Measurements from ENCODE around the gene ZNF692. TPM values are rescaled to one million over a fixed set of nuclear protein-coding genes. Genes with fewer than 3 reads are reported as not detected.

Gene ZNF692
- total RNA-seq, 4 donors from 2014 or later = 8.0 to 38.0 (median 13.9) TPM

DNA sequence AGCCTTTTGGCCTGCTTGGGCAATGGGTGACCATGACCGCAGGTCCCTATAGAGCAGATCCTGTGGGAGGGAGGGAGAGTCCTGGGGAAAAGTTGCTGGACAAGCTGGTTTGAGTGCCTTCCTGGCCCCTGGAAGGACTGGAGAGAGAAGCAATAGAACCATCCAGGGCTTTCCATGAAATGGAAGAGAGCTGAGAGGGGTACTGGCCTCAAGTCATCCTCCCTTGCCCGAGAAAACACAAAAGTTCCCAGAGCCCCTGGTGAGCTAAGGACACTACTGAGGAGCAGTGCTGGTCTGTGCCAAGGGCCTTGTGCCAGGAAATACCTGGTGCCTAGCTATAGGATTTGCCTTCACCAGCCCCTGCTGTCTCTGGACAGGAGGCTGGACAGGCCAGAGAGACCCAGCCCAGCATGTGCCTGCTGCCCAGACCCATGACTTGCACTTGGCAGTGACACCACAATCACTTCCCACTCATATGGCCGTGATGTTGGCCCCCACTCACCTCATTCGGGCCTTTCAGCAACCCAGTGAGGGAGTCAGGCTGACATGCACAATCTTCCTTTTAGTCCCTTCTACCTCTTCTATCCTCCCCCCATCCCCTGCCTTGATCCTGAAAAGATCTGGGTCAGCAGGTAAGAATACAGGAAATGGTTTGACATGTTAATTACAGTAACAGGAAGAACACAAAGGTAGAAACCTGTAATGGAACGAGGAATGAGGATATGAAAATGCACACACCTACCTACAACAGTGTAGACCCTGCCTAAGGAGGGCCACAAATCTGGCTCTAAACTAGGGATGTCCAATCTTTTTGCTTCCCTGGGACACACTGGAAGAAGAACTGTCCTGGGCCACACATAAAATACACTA, 40.1 kb downstream of the ZNF692 start:
- H3K27me3 ChIP-seq = no peaks in the 10 kb centered on the region
- in situ Hi-C loops (cut with MboI; ENCODE audit: low sequenced_read_pairs in 4 of 4) = no loop called here
- H3K4me1 ChIP-seq = peaks cover 34 to 39% of the 10 kb centered on the region in 2 donors
- DNase-seq = no peak
- intact Hi-C loops (cut with DNase I; ENCODE audit: low total_unique reads) = no loop called here
- TF ChIP-seq, protein P1, sequence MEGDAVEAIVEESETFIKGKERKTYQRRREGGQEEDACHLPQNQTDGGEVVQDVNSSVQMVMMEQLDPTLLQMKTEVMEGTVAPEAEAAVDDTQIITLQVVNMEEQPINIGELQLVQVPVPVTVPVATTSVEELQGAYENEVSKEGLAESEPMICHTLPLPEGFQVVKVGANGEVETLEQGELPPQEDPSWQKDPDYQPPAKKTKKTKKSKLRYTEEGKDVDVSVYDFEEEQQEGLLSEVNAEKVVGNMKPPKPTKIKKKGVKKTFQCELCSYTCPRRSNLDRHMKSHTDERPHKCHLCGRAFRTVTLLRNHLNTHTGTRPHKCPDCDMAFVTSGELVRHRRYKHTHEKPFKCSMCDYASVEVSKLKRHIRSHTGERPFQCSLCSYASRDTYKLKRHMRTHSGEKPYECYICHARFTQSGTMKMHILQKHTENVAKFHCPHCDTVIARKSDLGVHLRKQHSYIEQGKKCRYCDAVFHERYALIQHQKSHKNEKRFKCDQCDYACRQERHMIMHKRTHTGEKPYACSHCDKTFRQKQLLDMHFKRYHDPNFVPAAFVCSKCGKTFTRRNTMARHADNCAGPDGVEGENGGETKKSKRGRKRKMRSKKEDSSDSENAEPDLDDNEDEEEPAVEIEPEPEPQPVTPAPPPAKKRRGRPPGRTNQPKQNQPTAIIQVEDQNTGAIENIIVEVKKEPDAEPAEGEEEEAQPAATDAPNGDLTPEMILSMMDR (IDR thresholded peaks at IDR 0.05 in 4 of 5, conservative IDR thresholded peaks at IDR 0.05 in 1 of 5) = no peak
- TF ChIP-seq POLR2A (IDR thresholded peaks at IDR 0.05) = no peak
- H3K36me3 ChIP-seq = peaks cover 0 to 34% of the 10 kb centered on the region in 2 donors
- ATAC-seq = no peak
- peak overlapping the region in 1 of 4 donors; percentile 28 for H3K27ac ChIP-seq
- no peaks in the 10 kb centered on the region for H3K9me3 ChIP-seq
- no peak overlapping the region for H3K4me3 ChIP-seq

DNA sequence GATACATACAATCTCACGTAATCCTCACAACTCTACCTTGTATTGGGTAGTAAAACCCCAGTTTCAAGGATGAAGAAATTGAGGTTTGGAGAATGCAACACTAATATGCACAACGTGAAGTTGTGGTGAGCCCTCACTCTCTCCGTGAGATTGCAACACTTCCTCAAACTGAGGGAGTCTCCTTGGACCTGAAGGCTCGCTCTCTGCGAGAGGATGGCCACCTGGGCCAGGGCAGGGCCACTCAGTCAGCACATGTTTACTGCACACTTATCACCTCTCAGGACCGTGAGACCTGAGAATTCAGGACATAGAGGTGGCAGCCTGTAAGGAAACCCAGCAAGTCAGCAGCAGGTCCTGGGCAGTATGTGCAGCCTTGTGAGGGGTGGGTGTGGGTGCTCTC, 41.8 kb downstream of the ZNF692 start:
- in situ Hi-C loops (cut with MboI; ENCODE audit: low sequenced_read_pairs in 4 of 4) (no loop called here), intact Hi-C loops (cut with DNase I; ENCODE audit: low total_unique reads) (loop anchor here (1.0 kb wide), 1 partner anchor 13 kb away; no protein-coding TSS in a partner anchor)
- Histone ChIP-seq H3K27me3 (no peaks in the 10 kb centered on the region), H3K4me1 (peaks cover 17 to 22% of the 10 kb centered on the region in 2 donors), H3K4me3 (no peak overlapping the region), H3K27ac (no peak overlapping the region), H3K36me3 (peaks cover 0 to 49% of the 10 kb centered on the region in 2 donors), H3K9me3 (no peaks in the 10 kb centered on the region)
- ATAC-seq (no peak), DNase-seq (no peak)
- TF ChIP-seq, protein P1 (IDR thresholded peaks at IDR 0.05 in 4 of 5, conservative IDR thresholded peaks at IDR 0.05 in 1 of 5) = no peak
- TF ChIP-seq POLR2A (IDR thresholded peaks at IDR 0.05) = no peak

DNA sequence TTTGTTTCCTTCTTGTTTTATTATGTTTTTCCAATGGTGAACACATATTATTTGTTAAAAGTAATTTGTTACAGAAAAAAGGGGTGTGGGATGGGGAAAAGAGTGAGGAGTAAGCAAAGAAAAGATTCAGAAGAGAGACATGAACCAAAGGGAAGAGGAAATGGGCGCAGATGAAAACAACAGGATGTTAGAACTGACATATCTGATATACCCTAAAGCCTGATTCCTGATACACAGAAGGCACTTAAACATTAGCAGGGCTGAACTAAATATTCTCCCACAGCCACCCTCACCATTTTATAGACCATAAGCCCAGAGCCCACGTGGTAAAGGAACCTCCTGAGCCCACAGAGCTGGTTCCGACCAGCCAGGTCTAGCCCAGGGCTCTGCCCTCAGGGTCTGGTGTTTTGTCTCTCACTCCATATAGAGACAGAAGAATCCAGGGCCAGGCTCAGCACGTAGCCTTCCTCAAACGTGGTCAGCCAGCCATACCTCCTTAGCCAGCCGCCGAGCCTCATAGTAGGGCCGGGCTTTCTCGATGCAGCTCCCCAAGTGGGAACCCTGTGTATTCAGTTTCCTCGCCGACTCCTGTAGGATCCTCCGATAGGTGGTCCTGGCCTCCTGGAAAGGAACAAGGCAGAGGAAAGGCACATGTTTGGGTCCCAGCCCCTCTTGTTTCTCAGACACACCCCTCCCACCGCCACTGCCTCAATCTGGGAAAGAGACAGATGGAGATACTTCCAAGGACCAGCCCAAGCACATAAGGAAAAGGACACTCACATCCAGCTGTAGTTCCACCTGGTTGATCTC, 42.6 kb downstream of the ZNF692 start:
- intact Hi-C loops (cut with DNase I; ENCODE audit: low total_unique reads) = no loop called here
- no peak for DNase-seq
- no peaks in the 10 kb centered on the region for H3K27me3 ChIP-seq
- H3K4me1 ChIP-seq = peaks cover 9 to 14% of the 10 kb centered on the region in 2 donors
- H3K36me3 ChIP-seq = peaks cover 0 to 57% of the 10 kb centered on the region in 2 donors
- TF ChIP-seq, protein P1 (IDR thresholded peaks at IDR 0.05 in 4 of 5, conservative IDR thresholded peaks at IDR 0.05 in 1 of 5) = no peak
- no peak for TF ChIP-seq POLR2A (IDR thresholded peaks at IDR 0.05)
- no peak for ATAC-seq
- H3K27ac ChIP-seq = no peak overlapping the region
- in situ Hi-C loops (cut with MboI; ENCODE audit: low sequenced_read_pairs in 4 of 4) = no loop called here
- no peaks in the 10 kb centered on the region for H3K9me3 ChIP-seq
- H3K4me3 ChIP-seq = no peak overlapping the region

DNA sequence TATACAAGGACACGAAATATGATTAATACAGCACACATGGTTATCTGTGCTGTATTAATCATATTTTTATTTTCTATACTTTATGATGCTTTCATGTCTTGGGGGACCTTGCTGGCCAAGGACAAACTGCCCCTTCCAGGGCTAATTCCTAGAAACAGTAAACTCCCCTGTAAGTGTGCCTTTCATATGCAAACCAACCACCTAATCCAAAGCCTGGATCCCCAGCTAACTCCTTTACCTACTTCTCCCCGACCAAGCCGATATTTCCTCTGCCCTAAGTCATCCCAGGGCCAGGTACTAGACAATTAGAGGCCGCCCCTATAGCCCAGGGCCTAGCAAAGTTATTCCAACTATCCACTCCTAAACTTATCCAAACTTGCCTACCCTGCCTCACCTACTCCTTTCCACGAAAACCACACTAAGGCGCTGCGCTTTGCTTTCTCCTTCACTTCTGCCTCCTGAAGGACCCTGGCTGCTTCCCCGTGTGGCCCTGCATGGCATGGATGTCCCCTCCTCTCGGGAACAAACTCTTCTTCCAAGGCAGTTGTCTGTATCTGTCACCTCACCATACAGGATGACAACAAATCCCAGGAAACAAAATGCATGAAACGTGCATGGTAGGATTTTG, 43.4 kb downstream of the ZNF692 start:
- H3K9me3 ChIP-seq = no peaks in the 10 kb centered on the region
- no peaks in the 10 kb centered on the region for H3K27me3 ChIP-seq
- no peak overlapping the region for H3K4me3 ChIP-seq
- no peak for TF ChIP-seq POLR2A (IDR thresholded peaks at IDR 0.05)
- TF ChIP-seq, protein P1 (IDR thresholded peaks at IDR 0.05 in 4 of 5, conservative IDR thresholded peaks at IDR 0.05 in 1 of 5) = no peak
- ATAC-seq (no peak), DNase-seq (no peak)
- H3K27ac ChIP-seq = no peak overlapping the region
- intact Hi-C loops (cut with DNase I; ENCODE audit: low total_unique reads) = no loop called here
- peaks cover 9 to 12% of the 10 kb centered on the region in 2 donors for H3K4me1 ChIP-seq
- H3K36me3 ChIP-seq = peaks cover 0 to 58% of the 10 kb centered on the region in 2 donors
- in situ Hi-C loops (cut with MboI; ENCODE audit: low sequenced_read_pairs in 4 of 4) = no loop called here

Data from gastrocnemius medialis (tissue), 4 donors.